VCaP (cell line): ENCODE measurements around the gene GCH1.

Source experiments
- H3K27ac ChIP-seq: fragments of 450-650 bp; 2 replicates; pipeline ENCODE4 v1.5.1; 2017
- TF ChIP-seq, protein P1 (sequence below): fragments of 450-650 bp; conservative IDR thresholded peaks from 2 replicates; pipeline ENCODE4 v1.5.1; 2017; ENCODE audit warnings: mild to moderate bottlenecking, moderate library complexity

GCH1 gene, protein sequence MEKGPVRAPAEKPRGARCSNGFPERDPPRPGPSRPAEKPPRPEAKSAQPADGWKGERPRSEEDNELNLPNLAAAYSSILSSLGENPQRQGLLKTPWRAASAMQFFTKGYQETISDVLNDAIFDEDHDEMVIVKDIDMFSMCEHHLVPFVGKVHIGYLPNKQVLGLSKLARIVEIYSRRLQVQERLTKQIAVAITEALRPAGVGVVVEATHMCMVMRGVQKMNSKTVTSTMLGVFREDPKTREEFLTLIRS

DNA sequence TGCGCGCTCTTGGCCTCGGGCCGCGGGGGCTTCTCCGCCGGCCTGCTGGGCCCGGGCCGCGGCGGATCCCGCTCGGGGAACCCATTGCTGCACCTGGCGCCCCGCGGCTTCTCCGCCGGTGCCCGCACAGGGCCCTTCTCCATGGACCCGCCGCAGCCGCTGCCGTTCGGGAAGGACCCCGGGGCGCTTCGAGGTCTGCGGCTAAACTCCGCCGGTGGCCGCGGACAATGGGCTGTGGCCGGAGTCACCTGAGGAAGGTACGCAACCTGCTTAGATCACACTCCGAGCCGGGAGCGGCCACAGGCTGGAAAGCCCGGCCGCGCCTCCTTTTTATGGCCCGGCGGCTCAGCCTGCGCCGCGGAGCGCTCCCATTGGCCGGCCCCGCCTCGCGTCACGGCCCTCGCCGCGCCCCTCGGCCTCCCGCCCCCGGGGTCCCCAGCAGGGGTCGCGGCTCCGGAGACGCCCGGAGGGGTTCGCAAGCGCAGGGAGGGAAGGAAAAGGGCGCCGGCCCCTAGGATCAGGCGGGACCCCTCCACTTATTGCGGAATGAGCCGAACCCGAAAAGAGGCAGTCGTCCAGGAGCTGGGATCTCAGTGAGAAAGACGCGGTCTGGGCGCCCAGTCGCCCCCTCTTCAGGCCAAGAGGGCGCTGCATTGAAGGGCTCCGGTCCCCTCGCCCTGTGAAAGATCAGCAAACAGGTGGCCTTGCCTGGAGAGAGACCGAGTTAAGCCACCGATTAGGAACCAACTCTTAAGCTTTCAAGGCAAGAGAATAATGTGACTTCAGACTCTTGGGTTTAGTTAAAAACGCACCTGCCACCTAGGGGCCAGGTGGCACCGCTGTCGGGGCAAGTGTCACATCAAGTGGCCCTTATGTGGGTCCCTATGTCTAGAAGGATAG is at the start of gene GCH1:
Gene GCH1 (minus strand): TSS at position 306 of the 900 bp plus-strand sequence. CDS start 163 bp downstream, at position 143.
- TF ChIP-seq, protein P1, sequence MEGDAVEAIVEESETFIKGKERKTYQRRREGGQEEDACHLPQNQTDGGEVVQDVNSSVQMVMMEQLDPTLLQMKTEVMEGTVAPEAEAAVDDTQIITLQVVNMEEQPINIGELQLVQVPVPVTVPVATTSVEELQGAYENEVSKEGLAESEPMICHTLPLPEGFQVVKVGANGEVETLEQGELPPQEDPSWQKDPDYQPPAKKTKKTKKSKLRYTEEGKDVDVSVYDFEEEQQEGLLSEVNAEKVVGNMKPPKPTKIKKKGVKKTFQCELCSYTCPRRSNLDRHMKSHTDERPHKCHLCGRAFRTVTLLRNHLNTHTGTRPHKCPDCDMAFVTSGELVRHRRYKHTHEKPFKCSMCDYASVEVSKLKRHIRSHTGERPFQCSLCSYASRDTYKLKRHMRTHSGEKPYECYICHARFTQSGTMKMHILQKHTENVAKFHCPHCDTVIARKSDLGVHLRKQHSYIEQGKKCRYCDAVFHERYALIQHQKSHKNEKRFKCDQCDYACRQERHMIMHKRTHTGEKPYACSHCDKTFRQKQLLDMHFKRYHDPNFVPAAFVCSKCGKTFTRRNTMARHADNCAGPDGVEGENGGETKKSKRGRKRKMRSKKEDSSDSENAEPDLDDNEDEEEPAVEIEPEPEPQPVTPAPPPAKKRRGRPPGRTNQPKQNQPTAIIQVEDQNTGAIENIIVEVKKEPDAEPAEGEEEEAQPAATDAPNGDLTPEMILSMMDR: peak; percentile 78

DNA sequence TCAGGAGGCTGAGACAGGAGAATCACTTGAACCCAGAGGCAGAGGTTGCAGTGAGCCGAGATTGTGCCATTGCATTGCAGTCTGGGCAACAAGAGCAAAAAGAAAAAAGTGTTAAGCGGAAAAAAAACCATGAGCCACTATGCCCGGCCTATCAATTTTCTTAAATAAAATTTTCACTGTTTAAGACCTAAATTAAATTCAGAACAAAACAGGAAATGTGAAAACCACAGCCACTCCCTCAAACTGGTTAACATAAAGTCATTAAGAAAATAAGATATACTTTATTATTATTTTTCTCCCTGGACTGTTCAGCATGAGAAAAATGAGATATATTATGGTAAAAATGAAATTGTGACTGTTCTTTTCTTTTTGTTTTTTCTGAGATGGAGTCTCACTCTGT is 44.6 kb upstream of the GCH1 start:
- no peak overlapping the region for H3K27ac ChIP-seq
- TF ChIP-seq, protein P1: no peak

More for the DNA sequence above, at the start of gene GCH1:
- H3K27ac ChIP-seq: peak within 1 kb of the TSS; percentile 83

- TF ChIP-seq, protein P1: no peak
- H3K27ac ChIP-seq: no peak overlapping the region
These were observed 43.9 kb upstream of the GCH1 start for GRCh38 chr14:54946500-54946899.

DNA sequence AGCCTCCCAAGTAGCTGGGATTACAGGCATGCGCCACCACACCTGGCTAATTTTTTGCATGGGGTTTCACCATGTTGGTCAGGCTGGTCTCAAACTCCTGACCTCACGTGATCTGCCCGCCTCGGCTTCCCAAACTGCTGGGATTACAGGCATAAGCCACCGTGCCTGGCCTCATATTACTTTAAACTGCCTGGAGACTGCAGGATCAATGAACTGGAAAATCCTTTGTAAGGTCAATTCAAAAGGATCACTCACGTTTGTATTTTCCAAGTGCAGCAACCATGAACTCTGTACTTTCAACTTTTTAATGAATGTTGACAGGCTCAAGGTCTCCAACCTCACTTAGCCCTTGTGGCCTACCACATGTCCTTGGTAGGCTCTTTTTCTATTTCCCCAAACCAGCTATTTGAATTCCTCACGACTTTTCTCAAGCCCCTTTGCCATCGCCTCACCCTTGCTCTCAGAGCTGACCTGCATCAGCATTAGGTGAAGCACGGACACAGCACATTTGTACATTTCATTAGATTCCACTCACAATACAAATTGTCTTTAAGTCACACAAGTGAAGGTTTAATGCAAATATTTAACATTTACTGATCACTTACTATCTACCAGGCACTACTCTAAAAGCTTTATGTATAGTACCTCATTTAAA is 42.2 kb upstream of the GCH1 start:
- TF ChIP-seq, protein P1: no peak
- H3K27ac ChIP-seq: no peak overlapping the region

DNA sequence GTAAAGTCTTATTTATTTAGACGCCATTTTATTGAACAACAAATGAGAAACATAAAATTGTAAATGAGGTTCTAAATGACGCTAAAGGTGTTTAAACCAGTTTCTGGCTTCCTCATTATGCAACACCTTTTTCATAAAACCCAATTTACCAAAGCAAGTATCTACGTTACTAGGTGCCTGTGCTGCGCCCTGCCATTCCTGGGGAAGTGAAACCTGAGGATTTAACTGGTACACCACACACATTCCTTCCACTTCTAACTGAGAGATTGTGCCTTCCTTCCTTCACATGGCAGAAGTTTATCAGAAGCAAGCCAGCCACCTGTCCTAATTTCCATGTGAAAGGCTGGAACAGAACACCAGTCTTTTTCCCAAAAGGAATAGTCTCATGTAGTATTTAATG is 40.3 kb upstream of the GCH1 start:
- H3K27ac ChIP-seq: no peak overlapping the region
- TF ChIP-seq, protein P1: no peak

DNA sequence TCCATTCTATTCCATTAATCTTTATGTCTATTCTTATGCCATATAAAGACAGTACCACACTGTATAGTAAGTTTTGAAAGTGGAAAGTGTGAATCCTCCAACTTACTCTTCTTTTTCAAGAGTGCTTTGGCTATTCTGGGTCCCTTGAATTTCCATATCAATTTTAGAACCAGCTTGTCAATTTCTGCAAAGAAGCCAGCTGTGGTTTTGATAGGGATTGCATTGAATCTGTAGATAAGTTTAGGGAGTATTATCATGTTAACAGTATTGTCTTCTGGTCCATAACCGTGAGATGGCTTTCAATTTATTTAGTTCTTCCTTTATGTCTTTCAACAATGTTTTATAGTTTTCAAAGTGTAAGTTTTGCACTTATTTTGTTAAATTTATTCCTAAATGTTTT is 34.2 kb upstream of the GCH1 start:
- no peak overlapping the region for H3K27ac ChIP-seq
- TF ChIP-seq, protein P1: no peak

DNA sequence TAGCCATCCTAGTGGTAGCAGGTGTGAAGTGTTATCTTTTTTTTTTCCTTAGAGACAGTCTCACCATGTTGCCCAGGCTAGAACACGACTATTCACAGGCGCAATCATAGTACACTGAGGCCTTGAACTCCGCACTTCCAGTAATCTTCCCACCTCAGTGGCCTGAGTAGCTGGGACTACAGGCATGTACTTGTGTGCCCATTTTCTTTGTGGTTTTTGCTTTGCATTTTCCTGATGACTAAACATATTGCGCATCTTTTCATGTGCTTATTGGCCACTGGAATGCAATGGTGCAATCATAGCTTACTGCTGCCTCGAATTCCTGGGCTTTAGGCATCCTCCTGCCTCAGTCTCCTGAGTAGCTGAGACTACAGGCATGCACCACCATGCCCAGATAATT is 33.3 kb upstream of the GCH1 start:
- H3K27ac ChIP-seq: no peak overlapping the region
- TF ChIP-seq, protein P1: no peak
